WTC11 (cell line): ENCODE results near the gene SEMA4C.

ENCODE experiments used
- NR2C2 ChIP-seq: sonication (generic); formaldehyde crosslinking; IDR thresholded peaks from 2 replicates; pipeline ENCODE4 v1.8.0; 2022; ENCODE audit warnings: mild to moderate bottlenecking, missing genetic modification reagents
- SMAD3 ChIP-seq: sonication (generic); formaldehyde crosslinking; IDR thresholded peaks from 2 replicates; pipeline ENCODE4 v1.8.0; 2022; ENCODE audit warnings: missing genetic modification reagents, mild to moderate bottlenecking, borderline replicate concordance
- TF ChIP-seq, protein P1 (sequence below): fragments of 200-600 bp; IDR thresholded peaks from 2 replicates; pipeline ENCODE4 v1.8.0; 2022; ENCODE audit warnings: antibody characterized with exemption

DNA sequence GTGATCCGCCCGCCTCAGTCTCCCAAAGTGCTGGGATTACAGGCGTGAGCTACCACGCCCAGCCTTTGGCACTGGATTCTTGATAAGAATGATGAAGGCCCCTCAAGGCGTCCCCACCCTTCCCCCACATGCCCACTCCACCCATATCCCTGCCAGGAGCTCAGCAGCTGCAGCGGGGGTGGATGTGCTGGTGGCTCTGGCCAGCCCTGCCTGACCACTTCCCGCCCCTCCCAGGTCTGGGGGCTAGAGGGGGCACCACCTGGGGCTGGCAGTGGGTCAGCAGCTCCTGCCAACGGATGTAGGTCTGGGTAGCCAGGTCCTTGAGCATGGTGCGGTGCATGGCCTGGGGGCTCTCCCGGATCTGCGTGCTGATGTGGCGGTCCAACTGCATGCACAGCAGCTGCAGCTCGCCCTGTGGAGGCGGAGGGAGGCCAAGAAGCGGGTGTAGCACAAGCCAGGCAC is 7.8 kb upstream of the SEMA4C start:
- TF ChIP-seq SMAD3 (CRISPR knock-in tag) = no peak
- TF ChIP-seq, protein P1, sequence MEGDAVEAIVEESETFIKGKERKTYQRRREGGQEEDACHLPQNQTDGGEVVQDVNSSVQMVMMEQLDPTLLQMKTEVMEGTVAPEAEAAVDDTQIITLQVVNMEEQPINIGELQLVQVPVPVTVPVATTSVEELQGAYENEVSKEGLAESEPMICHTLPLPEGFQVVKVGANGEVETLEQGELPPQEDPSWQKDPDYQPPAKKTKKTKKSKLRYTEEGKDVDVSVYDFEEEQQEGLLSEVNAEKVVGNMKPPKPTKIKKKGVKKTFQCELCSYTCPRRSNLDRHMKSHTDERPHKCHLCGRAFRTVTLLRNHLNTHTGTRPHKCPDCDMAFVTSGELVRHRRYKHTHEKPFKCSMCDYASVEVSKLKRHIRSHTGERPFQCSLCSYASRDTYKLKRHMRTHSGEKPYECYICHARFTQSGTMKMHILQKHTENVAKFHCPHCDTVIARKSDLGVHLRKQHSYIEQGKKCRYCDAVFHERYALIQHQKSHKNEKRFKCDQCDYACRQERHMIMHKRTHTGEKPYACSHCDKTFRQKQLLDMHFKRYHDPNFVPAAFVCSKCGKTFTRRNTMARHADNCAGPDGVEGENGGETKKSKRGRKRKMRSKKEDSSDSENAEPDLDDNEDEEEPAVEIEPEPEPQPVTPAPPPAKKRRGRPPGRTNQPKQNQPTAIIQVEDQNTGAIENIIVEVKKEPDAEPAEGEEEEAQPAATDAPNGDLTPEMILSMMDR = no peak
- TF ChIP-seq NR2C2 = no peak
